H4 (cell line): ENCODE measurements around the gene MEIKIN. TPM values are rescaled to one million over a fixed set of nuclear protein-coding genes. Genes with fewer than 3 reads are reported as not detected.

ENCODE experiments used
- DNase-seq: peaks from one replicate; pipeline ENCODE4 v3.0.0-alpha.2; 2015; ENCODE audit warnings: low spot score
- total RNA-seq: library from RNA; depleted of rRNA; stranded (reverse); fragments of >200 nt; shearing (Covaris generic); gene quantifications from 2 replicates; pipeline ENCODE4 v1.2.3, GENCODE V29; 2014; rRNA removed

The MEIKIN gene
- total RNA-seq, 1 experiment from 2014 or later, result not detected

- DNase-seq, result no peak
Observed at GRCh38 chr5:131773805-131774204, 171.7 kb downstream of the MEIKIN start.

- no peak for DNase-seq
Observed at GRCh38 chr5:131771692-131772091, 173.8 kb downstream of the MEIKIN start.

- no peak for DNase-seq
Observed at GRCh38 chr5:131769961-131770360, 175.5 kb downstream of the MEIKIN start.

- no peak for DNase-seq
Observed at GRCh38 chr5:131769336-131769735, 176.1 kb downstream of the MEIKIN start.

GRCh38 chr5:131767891-131768290, 177.6 kb downstream of the MEIKIN start:
- DNase-seq, result no peak

- no peak for DNase-seq
Observed at GRCh38 chr5:131766689-131767088, 178.8 kb downstream of the MEIKIN start.

GRCh38 chr5:131765261-131765660, 180.2 kb downstream of the MEIKIN start:
- DNase-seq, result no peak

GRCh38 chr5:131763968-131764367, 181.5 kb downstream of the MEIKIN start:
- DNase-seq, result no peak

GRCh38 chr5:131760793-131761192, 184.7 kb downstream of the MEIKIN start:
- DNase-seq, result no peak

- DNase-seq, result no peak
Observed at GRCh38 chr5:131759704-131760103, 185.8 kb downstream of the MEIKIN start.

- DNase-seq, result no peak
Observed at GRCh38 chr5:131758520-131758900, 187.0 kb downstream of the MEIKIN start.

GRCh38 chr5:131757830-131758519, 187.5 kb downstream of the MEIKIN start:
- DNase-seq, result no peak

Other genes starting within 250 kb of the MEIKIN start
- 24.1 and 29.4 TPM in 2 replicates for gene FNIP1, start 148.6 kb downstream of the MEIKIN start, total RNA-seq
- gene ACSL6, start 66.0 kb upstream of the MEIKIN start, total RNA-seq, result 0.43 and 0.46 TPM in 2 replicates
- gene IL3, start 115.0 kb upstream of the MEIKIN start, total RNA-seq, result not detected in 2 replicates
- 0.37 TPM in 1 of 2 replicates, not detected in the other for gene CSF2, start 128.1 kb upstream of the MEIKIN start, total RNA-seq